HepG2 (cell line): Measurements from ENCODE around the gene SH3BP2. TPM values are rescaled to one million over a fixed set of nuclear protein-coding genes. Genes with fewer than 3 reads are reported as not detected.
A peak's percentile ranks its signal among the peaks of the same experiment; 100 is the strongest.

Experiments used
- EZH2 ChIP-seq: conservative IDR thresholded peaks from 2 replicates; pipeline ENCODE4 v1.6.1; 2012; ENCODE audit warnings: mild to moderate bottlenecking, low read depth, low read length, moderate library complexity
- KLF13 ChIP-seq: sonication (generic); formaldehyde crosslinking; IDR thresholded peaks from 2 replicates; pipeline ENCODE4 v1.4.0; 2020; ENCODE audit warnings: mild to moderate bottlenecking, missing genetic modification reagents
- MAFK ChIP-seq, 2 experiments: IDR thresholded peaks in 1 of 2; conservative IDR thresholded peaks in 1 of 2; 2 replicates each; pipeline ENCODE4 v1.6.1; 2011; ENCODE audit warnings: improper control_type of control experiment in 2 of 2, low read length in 2 of 2
- NFE2L2 ChIP-seq: fragments of 150-350 bp; IDR thresholded peaks from 2 replicates; pipeline ENCODE4 v1.6.1; 2014; ENCODE audit warnings: low read length
- NR0B2 ChIP-seq: sonication (generic); formaldehyde crosslinking; IDR thresholded peaks from 2 replicates; pipeline ENCODE4 v1.4.0; 2020; ENCODE audit warnings: mild to moderate bottlenecking, missing genetic modification reagents
- NR2F1 ChIP-seq, 2 experiments: fragments of 450-650 bp in 1 of 2; formaldehyde crosslinking in 1 of 2; IDR thresholded peaks; 2 replicates each; pipeline versions ENCODE4 v1.5.0 to v1.6.1; 2016 to 2020; ENCODE audit warnings: mild to moderate bottlenecking in 1 of 2, missing compliant biosample characterization in 1 of 2, missing genetic modification reagents in 1 of 2, moderate library complexity in 1 of 2
- REST ChIP-seq, 2 experiments: IDR thresholded peaks; 2 replicates each; pipeline ENCODE4 v1.6.1; 2011 to 2012; ENCODE audit warnings: low read length in 2 of 2, borderline replicate concordance in 1 of 2, low read depth in 1 of 2, mild to moderate bottlenecking in 1 of 2, moderate library complexity in 1 of 2
- SUZ12 ChIP-seq: fragments of 150-350 bp; IDR thresholded peaks from 2 replicates; pipeline ENCODE4 v1.6.1; 2014; ENCODE audit warnings: low read depth, low read length
- TEAD2 ChIP-seq: sonication (generic); formaldehyde crosslinking; IDR thresholded peaks from 2 replicates; pipeline ENCODE4 v1.9.0; 2021; ENCODE audit warnings: missing genetic modification reagents
- THAP8 ChIP-seq: sonication (generic); formaldehyde crosslinking; IDR thresholded peaks from 2 replicates; pipeline ENCODE4 v1.5.1; 2020; ENCODE audit warnings: missing genetic modification reagents, mild to moderate bottlenecking, borderline replicate concordance
- ZNF225 ChIP-seq: sonication (generic); formaldehyde crosslinking; IDR thresholded peaks from 2 replicates; pipeline ENCODE4 v1.4.0; 2020; ENCODE audit warnings: mild to moderate bottlenecking, missing genetic modification reagents
- ZNF230 ChIP-seq: sonication (generic); formaldehyde crosslinking; IDR thresholded peaks from 2 replicates; pipeline ENCODE4 v1.4.0; 2020; ENCODE audit warnings: mild to moderate bottlenecking, missing genetic modification reagents
- ZNF296 ChIP-seq: sonication (generic); formaldehyde crosslinking; conservative IDR thresholded peaks from 2 replicates; pipeline ENCODE4 v1.5.0; 2020; ENCODE audit warnings: mild to moderate bottlenecking, missing genetic modification reagents
- ZNF530 ChIP-seq: sonication (generic); formaldehyde crosslinking; IDR thresholded peaks from 2 replicates; pipeline ENCODE4 v1.5.0; 2020; ENCODE audit warnings: low read depth, mild to moderate bottlenecking, missing genetic modification reagents
- ZNF788 ChIP-seq: sonication (generic); formaldehyde crosslinking; IDR thresholded peaks from 2 replicates; pipeline ENCODE4 v1.5.0; 2020; ENCODE audit warnings: mild to moderate bottlenecking, missing genetic modification reagents, borderline replicate concordance
- polyA plus RNA-seq, 8 experiments: library from polyadenylated mRNA; depleted of rRNA in 3 of 8; stranded (reverse) in 7 of 8; unstranded in 1 of 8; fragments of >200 nt; fragmentation: Illumina TruSeq in 4 of 8; extraction: Trizol in 4 of 8; gene quantifications; 2 replicates each; pipeline versions ENCODE4 v1.2.1 to v1.2.3, GENCODE V29; 2011 to 2016; ENCODE audit warnings: low read depth in 4 of 8, missing spikeins in 1 of 8, mixed read lengths in 1 of 8; ENCODE audit not compliant: insufficient read depth in 1 of 8
- total RNA-seq, 5 experiments: library from RNA; depleted of rRNA; stranded (reverse); fragments of >200 nt; fragmentation: Illumina TruSeq; extraction: Trizol; gene quantifications; 2 replicates each; pipeline ENCODE4 v1.2.3, GENCODE V29; 2016; ENCODE audit warnings: low read depth in 1 of 5
- TF ChIP-seq, protein P1 (sequence below): sonication (generic); formaldehyde crosslinking; IDR thresholded peaks from 2 replicates; pipeline ENCODE4 v1.4.0; 2020; ENCODE audit warnings: missing genetic modification reagents, low read depth, mild to moderate bottlenecking, borderline replicate concordance
- TF ChIP-seq, protein P2 (sequence below): sonication (generic); formaldehyde crosslinking; IDR thresholded peaks from 2 replicates; pipeline ENCODE4 v1.5.0; 2020; ENCODE audit warnings: mild to moderate bottlenecking, missing genetic modification reagents

SH3BP2 gene
- total and polyA plus RNA-seq, 2 of the 13 experiments (the other 11 are each of a cell fraction or from before 2014, with no cell fraction given): 16.9 to 34.5 TPM

GRCh38 chr4:2755821-2756690 is 36.8 kb upstream of the SH3BP2 start, which contains the start of gene TNIP2 (continued):
- TF ChIP-seq REST (IDR thresholded peaks at IDR 0.05; ENCODE audit: borderline replicate concordance in 1 of 2, low read depth in 1 of 2, low read length in 2 of 2): no peak
- TF ChIP-seq, protein P1, sequence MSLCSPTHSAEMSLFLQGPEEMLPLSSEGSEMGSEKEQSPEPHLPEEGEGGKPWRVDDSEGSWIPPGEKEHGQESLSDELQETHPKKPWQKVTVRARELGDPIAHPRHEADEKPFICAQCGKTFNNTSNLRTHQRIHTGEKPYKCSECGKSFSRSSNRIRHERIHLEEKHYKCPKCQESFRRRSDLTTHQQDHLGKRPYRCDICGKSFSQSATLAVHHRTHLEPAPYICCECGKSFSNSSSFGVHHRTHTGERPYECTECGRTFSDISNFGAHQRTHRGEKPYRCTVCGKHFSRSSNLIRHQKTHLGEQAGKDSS: peak; percentile 69; the same call in 1 of the 2 replicates
- TF ChIP-seq SUZ12: no peak
- TF ChIP-seq MAFK (conservative IDR thresholded peaks at IDR 0.05 in 1 of 2, IDR thresholded peaks at IDR 0.05 in 1 of 2; ENCODE audit: low read length in 2 of 2): no peak
- TF ChIP-seq ZNF788 (CRISPR knock-in tag): no peak; the same call in 1 of the 2 replicates
- TF ChIP-seq KLF13 (CRISPR knock-in tag): no peak
- peak; percentile 41; the same call in 1 of the 2 replicates for TF ChIP-seq ZNF230 (CRISPR knock-in tag)
- TF ChIP-seq NR2F1 (CRISPR knock-in tag; IDR thresholded peaks at IDR 0.05): no peak
- TF ChIP-seq ZNF530: no peak
- no peak for TF ChIP-seq TEAD2
- TF ChIP-seq ZNF225 (CRISPR knock-in tag): no peak; the same call in 1 of the 2 replicates
- no peak for TF ChIP-seq EZH2
- TF ChIP-seq ZNF296 (CRISPR knock-in tag): no peak
- no peak for TF ChIP-seq NFE2L2
- peak; percentile 75; the same call in 1 of the 2 replicates for TF ChIP-seq NR0B2
- TF ChIP-seq THAP8 (CRISPR knock-in tag): no peak
- TF ChIP-seq, protein P2, sequence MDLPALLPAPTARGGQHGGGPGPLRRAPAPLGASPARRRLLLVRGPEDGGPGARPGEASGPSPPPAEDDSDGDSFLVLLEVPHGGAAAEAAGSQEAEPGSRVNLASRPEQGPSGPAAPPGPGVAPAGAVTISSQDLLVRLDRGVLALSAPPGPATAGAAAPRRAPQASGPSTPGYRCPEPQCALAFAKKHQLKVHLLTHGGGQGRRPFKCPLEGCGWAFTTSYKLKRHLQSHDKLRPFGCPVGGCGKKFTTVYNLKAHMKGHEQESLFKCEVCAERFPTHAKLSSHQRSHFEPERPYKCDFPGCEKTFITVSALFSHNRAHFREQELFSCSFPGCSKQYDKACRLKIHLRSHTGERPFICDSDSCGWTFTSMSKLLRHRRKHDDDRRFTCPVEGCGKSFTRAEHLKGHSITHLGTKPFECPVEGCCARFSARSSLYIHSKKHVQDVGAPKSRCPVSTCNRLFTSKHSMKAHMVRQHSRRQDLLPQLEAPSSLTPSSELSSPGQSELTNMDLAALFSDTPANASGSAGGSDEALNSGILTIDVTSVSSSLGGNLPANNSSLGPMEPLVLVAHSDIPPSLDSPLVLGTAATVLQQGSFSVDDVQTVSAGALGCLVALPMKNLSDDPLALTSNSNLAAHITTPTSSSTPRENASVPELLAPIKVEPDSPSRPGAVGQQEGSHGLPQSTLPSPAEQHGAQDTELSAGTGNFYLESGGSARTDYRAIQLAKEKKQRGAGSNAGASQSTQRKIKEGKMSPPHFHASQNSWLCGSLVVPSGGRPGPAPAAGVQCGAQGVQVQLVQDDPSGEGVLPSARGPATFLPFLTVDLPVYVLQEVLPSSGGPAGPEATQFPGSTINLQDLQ (CRISPR knock-in tag): peak; percentile 71; the same call in 1 of the 2 replicates
